ENCODE data around the gene NPM3. TPM values are rescaled to one million over a fixed set of nuclear protein-coding genes. Genes with fewer than 3 reads are reported as not detected.

The NPM3 gene
- total RNA-seq, 1 donor from 2014 or later = 34.0 TPM

- H3K36me3 Mint-ChIP-seq (ENCODE audit: low read depth) = no peaks in the 10 kb centered on the region
- H3K4me3 Mint-ChIP-seq (ENCODE audit: unreplicated experiment) = no peak overlapping the region
- H3K27ac Mint-ChIP-seq (ENCODE audit: unreplicated experiment) = no peak overlapping the region
- no peaks in the 10 kb centered on the region for H3K9me3 Mint-ChIP-seq (ENCODE audit: low read depth)
- TF ChIP-seq CTCF (IDR thresholded peaks at IDR 0.05) = no peak
- no peak for DNase-seq (ENCODE audit: low spot score)
- H3K4me1 Mint-ChIP-seq (ENCODE audit: low read depth) = no peaks in the 10 kb centered on the region
- peaks cover 16% of the 10 kb centered on the region for H3K27me3 Mint-ChIP-seq (ENCODE audit: low read depth)
Observed at GRCh38 chr10:101758858-101759257, 24.4 kb downstream of the NPM3 start.

DNA sequence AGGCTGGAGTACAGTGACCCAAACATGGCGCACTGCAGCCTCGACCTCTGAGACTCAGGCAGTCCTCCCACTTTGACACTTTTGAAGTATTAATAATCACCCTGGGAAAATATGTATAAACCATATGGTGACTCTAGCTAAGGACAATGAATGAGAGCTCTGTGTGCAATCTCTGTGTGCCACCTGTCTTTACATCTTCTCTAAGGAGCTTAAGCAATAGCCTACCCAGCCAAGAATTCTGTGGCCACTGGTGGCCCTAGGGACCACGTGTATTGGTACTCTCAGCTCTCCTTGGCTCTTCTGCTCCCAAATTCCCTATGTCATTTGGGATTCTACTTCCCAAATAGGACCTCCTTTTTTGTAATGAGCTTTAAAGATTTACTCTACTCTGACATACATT lies 31.0 kb downstream of the NPM3 start:
- Mint-ChIP-seq H3K36me3 (ENCODE audit: low read depth) (no peaks in the 10 kb centered on the region), H3K9me3 (ENCODE audit: low read depth) (no peaks in the 10 kb centered on the region), H3K27ac (ENCODE audit: unreplicated experiment) (no peak overlapping the region), H3K4me3 (ENCODE audit: unreplicated experiment) (no peak overlapping the region), H3K4me1 (ENCODE audit: low read depth) (no peaks in the 10 kb centered on the region), H3K27me3 (ENCODE audit: low read depth) (peaks cover 21% of the 10 kb centered on the region)
- DNase-seq (ENCODE audit: low spot score) = no peak
- TF ChIP-seq CTCF (IDR thresholded peaks at IDR 0.05) = no peak

- no peaks in the 10 kb centered on the region for H3K9me3 Mint-ChIP-seq (ENCODE audit: low read depth)
- no peak for DNase-seq (ENCODE audit: low spot score)
- H3K36me3 Mint-ChIP-seq (ENCODE audit: low read depth) = no peaks in the 10 kb centered on the region
- no peaks in the 10 kb centered on the region for H3K4me1 Mint-ChIP-seq (ENCODE audit: low read depth)
- TF ChIP-seq CTCF (IDR thresholded peaks at IDR 0.05) = no peak
- H3K27ac Mint-ChIP-seq (ENCODE audit: unreplicated experiment) = no peak overlapping the region
- H3K4me3 Mint-ChIP-seq (ENCODE audit: unreplicated experiment) = no peak overlapping the region
- H3K27me3 Mint-ChIP-seq (ENCODE audit: low read depth) = peaks cover 21% of the 10 kb centered on the region
Observed at GRCh38 chr10:101749047-101750016, 33.9 kb downstream of the NPM3 start.

- TF ChIP-seq CTCF (IDR thresholded peaks at IDR 0.05) = no peak
- Mint-ChIP-seq H3K27me3 (ENCODE audit: low read depth) (peaks cover 19% of the 10 kb centered on the region), H3K9me3 (ENCODE audit: low read depth) (no peaks in the 10 kb centered on the region), H3K4me3 (ENCODE audit: unreplicated experiment) (no peak overlapping the region), H3K4me1 (ENCODE audit: low read depth) (no peaks in the 10 kb centered on the region), H3K27ac (ENCODE audit: unreplicated experiment) (no peak overlapping the region), H3K36me3 (ENCODE audit: low read depth) (no peaks in the 10 kb centered on the region)
- DNase-seq (ENCODE audit: low spot score) = no peak
Observed at GRCh38 chr10:101748496-101748895, 34.8 kb downstream of the NPM3 start.

- no peak for DNase-seq (ENCODE audit: low spot score)
- no peak overlapping the region for H3K27ac Mint-ChIP-seq (ENCODE audit: unreplicated experiment)
- H3K4me3 Mint-ChIP-seq (ENCODE audit: unreplicated experiment) = no peak overlapping the region
- no peaks in the 10 kb centered on the region for H3K4me1 Mint-ChIP-seq (ENCODE audit: low read depth)
- TF ChIP-seq CTCF (IDR thresholded peaks at IDR 0.05) = no peak
- H3K36me3 Mint-ChIP-seq (ENCODE audit: low read depth) = no peaks in the 10 kb centered on the region
- H3K27me3 Mint-ChIP-seq (ENCODE audit: low read depth) = peaks cover 30% of the 10 kb centered on the region
- no peaks in the 10 kb centered on the region for H3K9me3 Mint-ChIP-seq (ENCODE audit: low read depth)
Observed at GRCh38 chr10:101745074-101745696, 38.1 kb downstream of the NPM3 start.

Measured in chondrocyte (in vitro differentiated cells).